Mucosa of rectum (tissue), 2 donors: Measurements from ENCODE around the gene RNF135.
"Not testable (repeated sequence)": the region's sequence is repeated elsewhere in the genome, so short reads cannot be mapped to it uniquely, and the experiment has no call there.

ENCODE experiments used
- H3K27ac ChIP-seq, 2 donors: one replicate each; pipeline ENCODE4 v1.7.0; 2013; ENCODE audit warnings: inconsistent platforms in 2 of 2, low read depth in 2 of 2, low read length in 2 of 2
- H3K27me3 ChIP-seq, 2 donors: one replicate each; pipeline ENCODE4 v1.7.0; 2013; ENCODE audit warnings: low read length in 2 of 2; ENCODE audit not compliant: control insufficient read depth in 2 of 2, insufficient read depth in 2 of 2
- H3K36me3 ChIP-seq, 2 donors: one replicate each; pipeline ENCODE4 v1.7.0; 2013; ENCODE audit warnings: low read length in 2 of 2; ENCODE audit not compliant: control insufficient read depth in 2 of 2, insufficient read depth in 2 of 2
- H3K4me1 ChIP-seq, 2 donors: one replicate each; pipeline ENCODE4 v1.7.0; 2013; ENCODE audit warnings: low read length in 2 of 2, mild to moderate bottlenecking in 1 of 2; ENCODE audit not compliant: control insufficient read depth in 2 of 2, insufficient read depth in 2 of 2
- H3K4me3 ChIP-seq, 2 donors: one replicate each; pipeline ENCODE4 v1.7.0; 2013; ENCODE audit warnings: low read length in 2 of 2
- H3K9ac ChIP-seq, 2 donors: one replicate each; pipeline ENCODE4 v1.7.0; 2013; ENCODE audit warnings: low read length in 2 of 2, low read depth in 1 of 2, mild to moderate bottlenecking in 1 of 2
- H3K9me3 ChIP-seq, 2 donors: one replicate each; pipeline ENCODE4 v1.7.0; 2013; ENCODE audit warnings: low read length in 2 of 2; ENCODE audit not compliant: control insufficient read depth in 2 of 2
- donor health status: healthy.
- donor health status: Normal muscosa, but diverticular disease.

The RNF135 gene

DNA sequence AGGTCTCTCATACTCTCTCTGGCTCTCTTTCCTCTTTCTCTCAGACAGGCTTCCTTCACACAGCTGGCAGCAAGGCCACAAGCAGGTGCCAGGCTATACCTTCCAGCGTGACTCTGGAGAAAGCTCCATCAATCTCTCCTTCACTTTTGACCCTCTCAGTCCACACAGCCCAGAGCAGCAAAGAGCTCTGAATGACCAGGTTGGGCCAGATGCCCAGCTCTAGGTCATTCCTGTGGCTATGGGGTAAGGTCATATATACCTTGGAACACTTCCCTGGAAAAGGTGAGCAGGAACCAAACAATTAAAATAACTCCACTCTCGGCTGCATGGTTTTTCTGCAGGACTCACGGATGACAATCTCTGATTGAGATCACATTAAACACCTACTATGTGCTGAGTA lies 40.3 kb upstream of the RNF135 start:
- Histone ChIP-seq H3K9me3 (no peaks in the 10 kb centered on the region), H3K27me3 (peaks cover 0 to 4% of the 10 kb centered on the region in 2 donors), H3K9ac (no peak overlapping the region), H3K4me3 (no peak overlapping the region), H3K4me1 (no peaks in the 10 kb centered on the region), H3K36me3 (no peaks in the 10 kb centered on the region), H3K27ac (no peak overlapping the region)

DNA sequence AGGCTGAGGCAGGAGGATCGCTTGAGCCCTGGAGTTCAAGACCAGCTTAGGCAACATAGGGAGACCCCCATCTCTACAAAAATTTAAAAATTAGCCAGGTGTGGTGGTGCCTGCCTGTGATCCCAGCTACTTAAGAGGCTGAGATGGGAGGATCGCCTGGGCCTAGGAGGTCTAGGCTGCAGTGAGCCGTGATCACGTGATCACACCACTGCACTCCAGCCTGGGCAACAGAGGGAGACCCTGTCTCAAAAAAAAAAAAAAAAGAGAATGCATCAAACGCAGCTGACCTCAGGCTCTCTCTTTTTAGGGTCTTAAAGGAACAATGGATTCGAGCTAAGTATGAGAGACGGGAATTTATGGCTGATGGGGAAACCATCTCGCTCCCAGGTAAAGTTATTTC lies 39.3 kb upstream of the RNF135 start:
- not testable (repeated sequence) for H3K36me3 ChIP-seq, H3K27ac ChIP-seq, H3K27me3 ChIP-seq, H3K9ac ChIP-seq, H3K4me3 ChIP-seq, H3K9me3 ChIP-seq, H3K4me1 ChIP-seq

DNA sequence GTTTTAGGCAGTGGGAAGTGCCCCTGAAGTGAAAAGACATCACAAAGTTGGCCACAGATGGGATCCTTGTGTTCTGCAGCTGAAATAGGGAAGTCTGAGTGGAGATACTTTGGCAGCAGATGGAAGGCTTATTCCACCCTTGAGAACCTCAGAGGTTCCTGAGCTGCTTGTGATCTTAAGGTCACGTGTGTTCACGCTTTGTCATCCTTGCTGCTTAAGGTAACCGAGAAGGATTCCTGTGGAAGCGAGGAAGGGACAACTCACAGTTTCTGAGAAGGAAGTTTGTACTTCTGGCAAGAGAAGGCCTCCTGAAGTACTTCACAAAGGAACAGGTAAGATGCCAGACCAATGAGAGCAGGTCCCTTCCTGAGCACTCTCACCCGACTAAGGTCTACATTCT lies 36.9 kb upstream of the RNF135 start:
- Histone ChIP-seq H3K9me3 (no peaks in the 10 kb centered on the region), H3K27me3 (no peaks in the 10 kb centered on the region), H3K9ac (no peak overlapping the region), H3K36me3 (no peaks in the 10 kb centered on the region), H3K4me3 (no peak overlapping the region), H3K27ac (no peak overlapping the region), H3K4me1 (no peaks in the 10 kb centered on the region)

DNA sequence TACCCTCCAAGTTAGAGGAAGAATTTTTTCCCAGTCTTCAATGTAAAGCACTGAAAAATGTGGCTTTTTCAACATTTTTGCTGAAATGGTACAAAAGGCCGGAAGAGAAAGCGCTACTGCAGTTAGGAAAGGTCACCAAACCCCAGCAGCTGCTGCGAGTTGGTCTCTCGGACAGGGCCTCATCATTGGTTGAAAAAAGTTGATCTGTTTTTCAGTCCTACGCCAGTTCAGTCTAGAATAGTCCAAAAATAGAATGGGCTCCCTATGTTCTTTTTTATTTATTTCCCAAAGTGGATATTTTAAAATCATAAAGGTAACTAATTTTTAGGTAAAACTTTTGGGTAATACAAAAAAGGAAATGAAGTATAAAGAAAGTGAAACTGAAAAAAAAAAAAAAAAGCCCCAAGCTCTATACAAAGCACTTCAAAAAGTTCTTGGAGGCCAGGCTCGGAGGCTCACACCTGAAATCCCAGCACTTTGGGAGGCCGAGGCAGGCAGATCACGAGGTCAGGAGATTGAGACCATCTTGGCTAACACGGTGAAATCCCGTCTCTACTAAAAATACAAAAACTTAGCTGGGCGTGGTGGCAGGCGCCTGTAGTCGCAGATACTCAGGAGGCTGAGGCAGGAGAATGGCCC lies 31.7 kb upstream of the RNF135 start:
- Histone ChIP-seq H3K27me3 (no peaks in the 10 kb centered on the region), H3K9ac (no peak overlapping the region), H3K4me3 (no peak overlapping the region), H3K4me1 (no peaks in the 10 kb centered on the region), H3K36me3 (no peaks in the 10 kb centered on the region), H3K27ac (no peak overlapping the region), H3K9me3 (no peaks in the 10 kb centered on the region)

DNA sequence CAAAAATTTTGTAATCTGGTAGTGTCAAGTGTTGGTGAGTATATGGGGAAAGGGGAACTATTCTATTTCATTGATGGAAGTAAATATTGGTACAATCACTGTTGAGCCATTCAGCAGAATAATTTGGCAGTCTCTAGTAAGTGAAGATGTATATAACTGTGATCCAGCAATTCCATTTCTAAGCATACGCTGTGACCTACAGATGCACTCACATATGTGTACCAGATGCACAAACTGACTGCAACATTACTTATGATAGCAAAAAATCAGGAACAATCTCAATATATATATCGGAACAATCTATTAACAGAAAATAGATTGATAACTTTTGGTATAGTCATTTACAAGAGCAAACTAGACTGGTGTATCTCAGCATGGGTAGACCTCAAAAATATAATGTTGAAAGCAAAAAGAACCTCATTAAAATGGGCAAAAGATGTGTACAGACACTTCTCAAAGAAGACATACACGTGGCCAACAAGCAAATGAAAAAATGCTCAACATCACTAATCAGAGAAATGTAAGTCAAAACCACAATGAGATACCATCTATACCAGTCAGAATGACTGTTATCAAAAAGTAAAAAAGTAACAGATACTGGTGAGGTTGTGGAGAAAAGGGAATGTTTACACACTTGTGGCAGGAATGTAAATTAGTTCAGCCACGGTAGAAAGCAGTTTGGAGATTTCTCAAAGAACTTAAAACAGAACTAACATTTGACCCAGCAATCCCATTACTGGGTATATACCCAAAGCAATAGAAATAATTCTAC lies 28.3 kb upstream of the RNF135 start:
- no peaks in the 10 kb centered on the region for H3K27me3 ChIP-seq
- no peaks in the 10 kb centered on the region for H3K4me1 ChIP-seq
- no peak overlapping the region for H3K9ac ChIP-seq
- no peak overlapping the region for H3K27ac ChIP-seq
- no peaks in the 10 kb centered on the region for H3K36me3 ChIP-seq
- no peak overlapping the region for H3K4me3 ChIP-seq
- H3K9me3 ChIP-seq, result no peaks in the 10 kb centered on the region

DNA sequence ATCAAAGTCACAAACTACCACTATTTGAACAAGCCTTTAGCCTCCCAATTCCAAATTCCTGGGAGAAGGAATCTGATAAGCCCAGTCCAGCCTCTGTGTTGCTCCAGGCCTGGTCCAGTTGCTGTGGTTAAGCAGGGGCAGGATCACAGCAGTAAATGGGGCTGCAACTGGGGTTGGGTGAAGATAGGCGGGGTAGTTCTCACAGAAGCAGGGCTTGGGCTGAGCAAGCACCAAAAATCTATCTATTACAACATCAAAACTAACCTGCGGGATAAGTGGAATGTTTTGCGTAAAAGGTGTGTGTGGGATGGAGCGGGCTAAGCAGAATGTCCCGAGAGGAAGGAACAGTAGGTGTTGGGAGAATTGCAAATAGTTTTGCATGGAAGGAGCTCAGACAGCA lies 23.0 kb upstream of the RNF135 start:
- Histone ChIP-seq H3K9me3 (no peaks in the 10 kb centered on the region), H3K36me3 (no peaks in the 10 kb centered on the region), H3K4me1 (peaks cover 15 to 17% of the 10 kb centered on the region in 2 donors), H3K27ac (no peak overlapping the region), H3K27me3 (no peaks in the 10 kb centered on the region), H3K4me3 (no peak overlapping the region), H3K9ac (no peak overlapping the region)

DNA sequence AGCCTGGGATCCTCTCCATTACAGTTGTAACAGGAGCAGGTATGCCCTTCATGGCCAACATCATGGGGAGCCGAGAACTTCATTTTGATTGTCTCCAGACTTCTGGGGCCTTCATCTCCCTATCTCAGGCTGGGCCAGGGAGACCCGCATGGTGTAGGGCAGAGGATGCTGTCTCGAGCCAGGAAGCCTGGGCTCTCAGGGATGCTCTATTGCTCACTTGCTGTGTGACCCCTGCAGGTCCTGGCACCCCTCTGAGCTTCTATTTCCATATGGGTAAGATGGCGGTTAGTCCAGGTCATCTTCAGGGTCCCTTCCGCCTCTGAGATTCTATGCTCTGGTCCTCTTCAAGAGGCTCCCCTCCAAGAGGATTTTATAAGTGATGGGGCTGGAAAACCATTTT lies 20.6 kb upstream of the RNF135 start:
- Histone ChIP-seq H3K27ac (peak overlapping the region; percentile 74 to 77), H3K9ac (peak overlapping the region in 1 of 2 donors; percentile 42), H3K4me3 (peak overlapping the region in 1 of 2 donors; percentile 26), H3K36me3 (no peaks in the 10 kb centered on the region), H3K9me3 (no peaks in the 10 kb centered on the region), H3K4me1 (peaks cover 15 to 17% of the 10 kb centered on the region in 2 donors), H3K27me3 (no peaks in the 10 kb centered on the region)

DNA sequence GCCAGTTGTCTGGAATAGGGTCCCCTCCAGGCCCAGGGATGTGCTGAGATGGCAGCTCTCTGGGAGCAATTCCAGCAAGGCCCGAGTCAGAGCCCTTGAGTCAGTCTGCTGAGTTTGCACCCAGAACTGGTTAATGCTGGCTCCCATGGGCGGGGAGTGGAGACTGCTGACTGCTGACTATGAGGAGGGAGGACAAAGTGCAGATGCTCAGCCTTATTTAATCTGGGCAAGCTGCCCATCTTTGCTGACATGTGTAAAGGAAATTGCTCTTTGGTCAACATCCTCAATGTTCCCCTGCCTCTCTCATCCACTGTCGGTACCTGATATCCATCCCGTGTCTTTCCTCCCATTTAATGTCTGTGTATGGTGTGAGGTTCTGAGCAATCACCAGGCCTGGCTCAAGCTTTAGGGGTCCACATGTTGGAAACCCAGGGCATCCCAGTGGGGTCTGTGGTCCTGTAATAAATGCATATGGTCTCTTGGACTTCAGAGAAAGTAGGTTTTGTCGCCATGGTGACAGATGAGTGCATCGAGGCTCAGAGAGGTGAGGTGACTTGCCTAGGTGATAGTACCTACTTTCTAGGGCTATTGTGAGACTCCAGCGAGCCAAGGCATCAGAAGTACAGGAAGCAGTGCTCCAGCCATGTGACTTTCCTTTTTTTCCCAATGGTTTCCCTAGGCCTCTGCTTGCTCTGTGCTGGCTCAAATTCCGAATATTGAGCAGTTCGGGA lies 20.0 kb upstream of the RNF135 start:
- peak overlapping the region in 1 of 2 donors; percentile 42 for H3K9ac ChIP-seq
- H3K9me3 ChIP-seq, result no peaks in the 10 kb centered on the region
- H3K4me3 ChIP-seq, result peak overlapping the region; percentile 6 to 26
- no peaks in the 10 kb centered on the region for H3K36me3 ChIP-seq
- peak overlapping the region; percentile 74 to 77 for H3K27ac ChIP-seq
- no peaks in the 10 kb centered on the region for H3K27me3 ChIP-seq
- peaks cover 15 to 17% of the 10 kb centered on the region in 2 donors for H3K4me1 ChIP-seq

DNA sequence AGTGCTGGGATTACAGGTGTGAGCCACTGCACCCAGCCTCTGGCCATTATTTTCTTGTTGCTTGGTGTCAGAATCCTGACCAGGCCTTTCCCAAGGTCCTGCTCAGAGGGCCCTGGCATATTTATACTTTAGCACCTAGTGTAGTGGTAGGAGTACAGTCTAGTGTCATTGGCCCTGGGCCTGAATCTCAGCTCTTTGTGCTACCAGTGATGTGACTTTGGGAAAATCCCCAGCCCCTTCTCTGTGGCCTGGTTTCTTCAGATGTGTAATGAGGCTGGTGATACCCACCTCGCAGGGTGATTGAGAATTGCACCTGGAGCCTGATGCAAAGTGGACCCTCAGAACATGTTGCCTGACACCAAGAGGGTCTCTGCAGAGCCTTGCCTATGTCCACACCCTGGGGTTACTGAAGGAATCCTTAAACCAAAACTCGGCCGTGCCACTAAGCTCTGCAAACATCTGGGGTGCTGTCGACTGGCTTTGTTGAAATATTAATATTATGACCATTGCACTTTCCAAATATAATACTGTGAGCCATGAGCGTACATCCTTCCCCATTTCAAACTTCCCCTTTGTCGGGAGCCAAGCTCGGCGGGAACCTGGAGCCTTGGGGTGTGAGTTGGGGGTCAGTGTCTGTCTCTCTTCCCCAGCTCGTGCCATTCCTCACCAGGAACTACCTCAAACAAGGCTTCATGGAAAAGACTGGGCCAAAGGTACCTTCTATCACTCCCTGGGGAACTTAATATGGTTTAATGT lies 18.0 kb upstream of the RNF135 start:
- Histone ChIP-seq H3K27ac (peak overlapping the region in 1 of 2 donors; percentile 25), H3K36me3 (no peaks in the 10 kb centered on the region), H3K27me3 (no peaks in the 10 kb centered on the region), H3K4me1 (peaks cover 15 to 17% of the 10 kb centered on the region in 2 donors), H3K9ac (no peak overlapping the region), H3K9me3 (no peaks in the 10 kb centered on the region), H3K4me3 (no peak overlapping the region)
